Epithelial cell of proximal tubule (primary cell): ENCODE results near the gene TAF7. TPM values are rescaled to one million over a fixed set of nuclear protein-coding genes. Genes with fewer than 3 reads are reported as not detected.

ENCODE experiments used
- DNase-seq: peaks from one replicate; pipeline ENCODE4 v3.0.0-alpha.2; 2011; ENCODE audit warnings: low read depth
- H3K4me3 ChIP-seq: 2 replicates; pipeline ENCODE4 v1.5.1; 2011; ENCODE audit warnings: low read depth, mild to moderate bottlenecking, low read length
- CTCF ChIP-seq: conservative IDR thresholded peaks from 2 replicates; pipeline ENCODE4 v1.5.1; 2012; ENCODE audit warnings: low read depth, mild to moderate bottlenecking, low read length
- total RNA-seq: library from RNA; depleted of rRNA; stranded (reverse); fragments of >200 nt; gene quantifications from 2 replicates; pipeline ENCODE4 v1.2.3, GENCODE V29; 2015

TAF7 gene
- total RNA-seq, 1 donor from 2014 or later, result 40.6 TPM

GRCh38 chr5:141313711-141314110 lies 6.9 kb downstream of the TAF7 start:
- no peak for TF ChIP-seq CTCF
- H3K4me3 ChIP-seq, result no peak overlapping the region
- no peak for DNase-seq

GRCh38 chr5:141306630-141307029 lies 14.0 kb downstream of the TAF7 start:
- TF ChIP-seq CTCF, result no peak
- no peak overlapping the region for H3K4me3 ChIP-seq
- no peak for DNase-seq

DNA sequence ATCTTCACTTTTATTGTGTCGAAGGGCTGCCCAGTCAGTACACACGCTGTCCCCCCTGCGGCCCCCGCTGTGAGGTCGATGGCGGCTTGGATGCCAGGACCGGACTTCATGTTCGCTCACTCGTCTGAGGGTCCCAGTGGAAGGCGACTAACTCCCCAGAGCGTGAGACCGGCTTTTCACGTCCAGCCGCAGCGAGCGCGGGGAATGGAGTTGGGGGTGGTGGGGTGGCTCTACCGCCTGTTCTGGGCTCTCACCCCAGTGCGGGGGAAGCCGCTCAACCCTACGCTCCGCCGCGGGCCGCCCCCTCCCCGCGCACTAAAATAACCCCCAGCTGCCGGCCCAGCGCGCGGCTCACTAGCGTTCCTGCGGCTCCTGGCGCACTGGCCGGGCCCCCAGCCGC lies 16.8 kb downstream of the TAF7 start, which contains the start of gene SLC25A2:
Gene SLC25A2, minus strand, starts transcription at position 294 of the 400 bp plus-strand sequence. Its CDS starts 184 bp downstream, at position 110.
- no peak for DNase-seq
- H3K4me3 ChIP-seq, result no peak within 1 kb of the TSS
- no peak for TF ChIP-seq CTCF

- no peak for TF ChIP-seq CTCF
- DNase-seq, result no peak
- no peak overlapping the region for H3K4me3 ChIP-seq
Measured at GRCh38 chr5:141298376-141298775, 22.2 kb downstream of the TAF7 start.

DNA sequence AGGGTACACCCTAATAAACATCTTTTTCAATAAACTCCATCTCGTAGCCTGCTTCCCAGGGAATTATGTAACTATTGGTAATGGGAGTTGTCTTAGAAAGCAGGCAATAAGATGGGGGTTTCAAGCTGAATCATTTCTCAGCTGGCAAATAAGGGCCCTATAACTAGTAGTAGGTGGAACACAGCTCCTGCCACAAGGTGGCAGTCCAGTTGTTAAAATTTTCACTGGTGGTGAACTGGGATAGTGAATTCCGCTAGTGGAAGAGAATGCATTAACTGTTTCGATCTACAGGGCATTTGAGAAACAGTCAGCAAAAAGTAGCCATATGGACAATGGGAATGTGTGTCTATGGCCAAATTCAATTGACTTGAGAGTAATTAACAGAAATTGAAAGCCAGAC lies 47.7 kb downstream of the TAF7 start:
- no peak for TF ChIP-seq CTCF
- no peak for DNase-seq
- H3K4me3 ChIP-seq, result no peak overlapping the region

DNA sequence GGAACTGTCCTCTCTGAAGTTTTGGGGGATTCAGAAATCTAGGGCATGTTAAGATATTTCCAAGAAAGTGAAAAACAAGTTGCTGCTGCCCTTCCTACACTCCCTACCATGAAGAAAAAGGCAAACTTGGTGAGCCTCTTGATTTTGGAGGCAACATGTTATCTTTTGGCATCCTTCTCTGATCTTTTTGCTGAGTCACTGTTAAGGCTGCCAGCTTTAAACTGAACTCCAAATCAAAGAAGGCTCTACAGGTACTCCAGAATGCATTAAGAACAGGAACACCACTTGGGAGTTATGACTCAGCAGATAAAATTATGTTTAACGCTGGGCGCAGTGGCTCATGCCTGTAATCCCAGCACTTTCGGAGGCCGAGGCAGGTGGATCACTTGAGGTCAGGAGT lies 51.4 kb downstream of the TAF7 start:
- no peak overlapping the region for H3K4me3 ChIP-seq
- no peak for TF ChIP-seq CTCF
- DNase-seq, result no peak

Other genes with a start within 250 kb of the TAF7 start
- gene PCDHB2, start 226.2 kb downstream of the TAF7 start, total RNA-seq, result under 0.01 and 0.17 TPM in 2 replicates
- gene PCDHB3, start 220.3 kb downstream of the TAF7 start, total RNA-seq, result 0.22 and 0.23 TPM in 2 replicates
- gene PCDHB4, start 199.0 kb downstream of the TAF7 start, total RNA-seq, result not detected in 2 replicates
- 0.22 and 0.63 TPM in 2 replicates for gene PCDHB5, start 185.6 kb downstream of the TAF7 start, total RNA-seq
- not detected in 2 replicates for gene PCDHB6, start 170.7 kb downstream of the TAF7 start, total RNA-seq
- not detected in 2 replicates for gene PCDHB7, start 148.1 kb downstream of the TAF7 start, total RNA-seq
- gene PCDHB8, start 143.0 kb downstream of the TAF7 start, total RNA-seq, result not detected in 2 replicates
- under 0.01 and 0.07 TPM in 2 replicates for gene PCDHB16, start 138.4 kb downstream of the TAF7 start, total RNA-seq
- gene PCDHB9, start 133.6 kb downstream of the TAF7 start, total RNA-seq, result not detected in 2 replicates
- under 0.01 TPM in 1 of 2 replicates, not detected in the other for gene PCDHB10, start 128.4 kb downstream of the TAF7 start, total RNA-seq
- 0.06 and 0.07 TPM in 2 replicates for gene PCDHB11, start 121.2 kb downstream of the TAF7 start, total RNA-seq
- gene PCDHB12, start 112.1 kb downstream of the TAF7 start, total RNA-seq, result not detected in 2 replicates
- 0.23 and 0.29 TPM in 2 replicates for gene PCDHB13, start 106.9 kb downstream of the TAF7 start, total RNA-seq
- gene PCDHB14, start 97.4 kb downstream of the TAF7 start, total RNA-seq, result under 0.01 and 0.23 TPM in 2 replicates
- gene PCDHB15, start 75.4 kb downstream of the TAF7 start, total RNA-seq, result 0.07 and 0.29 TPM in 2 replicates
- gene SLC25A2, start 16.7 kb downstream of the TAF7 start, total RNA-seq, result 0.29 TPM in 1 of 2 replicates, not detected in the other
- gene PCDHGA1, start 9.7 kb upstream of the TAF7 start, total RNA-seq, result 0.29 and 0.75 TPM in 2 replicates
- 0.23 and 0.72 TPM in 2 replicates for gene PCDHGA2, start 18.0 kb upstream of the TAF7 start, total RNA-seq
- gene PCDHGA3, start 23.0 kb upstream of the TAF7 start, total RNA-seq, result 0.36 and 0.52 TPM in 2 replicates
- 0.12 and 0.29 TPM in 2 replicates for gene PCDHGB1, start 29.3 kb upstream of the TAF7 start, total RNA-seq
- gene PCDHGA4, start 34.2 kb upstream of the TAF7 start, total RNA-seq, result 0.22 and 0.92 TPM in 2 replicates
- 0.43 and 0.98 TPM in 2 replicates for gene PCDHGB2, start 39.2 kb upstream of the TAF7 start, total RNA-seq
- 0.14 and 0.63 TPM in 2 replicates for gene PCDHGA5, start 43.4 kb upstream of the TAF7 start, total RNA-seq
- gene PCDHGB3, start 49.5 kb upstream of the TAF7 start, total RNA-seq, result 0.14 and 1.1 TPM in 2 replicates
- gene PCDHGA6, start 53.1 kb upstream of the TAF7 start, total RNA-seq, result 0.35 and 0.36 TPM in 2 replicates
- gene PCDHGA7, start 62.0 kb upstream of the TAF7 start, total RNA-seq, result 0.23 and 0.29 TPM in 2 replicates
- 1.7 and 4.7 TPM in 2 replicates for gene PCDHGB4, start 66.9 kb upstream of the TAF7 start, total RNA-seq
- 0.14 and 1.0 TPM in 2 replicates for gene PCDHGA8, start 71.8 kb upstream of the TAF7 start, total RNA-seq
- 4.0 and 6.5 TPM in 2 replicates for gene PCDHGB5, start 77.2 kb upstream of the TAF7 start, total RNA-seq
- gene PCDHGA9, start 82.0 kb upstream of the TAF7 start, total RNA-seq, result 1.1 and 1.9 TPM in 2 replicates
- gene PCDHGB6, start 87.2 kb upstream of the TAF7 start, total RNA-seq, result 1.4 and 3.4 TPM in 2 replicates
- 0.58 and 1.9 TPM in 2 replicates for gene PCDHGA10, start 92.2 kb upstream of the TAF7 start, total RNA-seq
- 0.65 and 2.8 TPM in 2 replicates for gene PCDHGB7, start 96.9 kb upstream of the TAF7 start, total RNA-seq
- gene PCDHGA11, start 100.3 kb upstream of the TAF7 start, total RNA-seq, result 2.6 and 2.7 TPM in 2 replicates
- gene PCDHGA12, start 109.7 kb upstream of the TAF7 start, total RNA-seq, result 1.8 and 1.9 TPM in 2 replicates
- 9.8 and 23.2 TPM in 2 replicates for gene PCDHGC3, start 155.2 kb upstream of the TAF7 start, total RNA-seq
- gene PCDHGC4, start 164.2 kb upstream of the TAF7 start, total RNA-seq, result 0.07 and 0.46 TPM in 2 replicates
- gene PCDHGC5, start 168.3 kb upstream of the TAF7 start, total RNA-seq, result 0.06 TPM in 1 of 2 replicates, not detected in the other